ENCODE measurements around the gene CDT1. TPM values are rescaled to one million over a fixed set of nuclear protein-coding genes. Genes with fewer than 3 reads are reported as not detected.
A peak's percentile ranks its signal among the peaks of the same experiment; 100 is the strongest.

CDT1 gene
- total RNA-seq, 1 experiment from 2014 or later, result 154 TPM

DNA sequence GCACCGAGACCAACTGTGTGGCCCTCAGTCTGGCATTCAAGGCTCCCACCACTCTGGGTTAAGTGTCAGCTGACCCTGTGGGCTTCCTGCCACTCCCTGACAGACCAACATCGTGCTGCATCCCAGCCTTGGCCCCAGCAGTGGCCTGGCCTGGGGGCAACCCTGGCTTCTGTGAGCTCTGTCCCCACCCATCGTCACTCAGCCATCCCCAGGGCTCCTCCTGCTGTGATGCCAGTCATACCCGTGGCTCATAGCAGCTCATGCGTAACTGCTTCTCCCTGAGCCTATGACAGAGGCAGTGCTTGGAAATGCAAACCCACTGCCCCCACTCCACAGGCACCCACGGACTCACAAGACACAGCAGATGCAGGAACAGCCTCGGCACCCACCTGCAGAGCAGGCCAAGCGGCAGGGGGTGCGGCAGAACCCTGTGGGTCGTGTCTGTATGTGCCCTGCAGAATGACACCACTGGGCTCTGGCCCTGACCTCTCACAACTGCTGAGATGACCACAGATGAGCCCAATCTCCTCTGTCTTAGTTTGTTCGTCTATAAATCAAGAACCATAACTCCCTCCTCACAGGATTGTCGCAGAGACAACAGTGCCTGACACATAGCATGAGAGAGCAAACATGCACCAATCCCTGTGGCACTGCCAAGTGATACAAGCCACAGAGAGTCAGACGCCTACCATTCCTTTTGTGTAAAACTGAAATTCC is 45.2 kb upstream of the CDT1 start:
- DNase-seq (ENCODE audit: low spot score) (no peak), ATAC-seq (no peak)
- TF ChIP-seq, protein P1, sequence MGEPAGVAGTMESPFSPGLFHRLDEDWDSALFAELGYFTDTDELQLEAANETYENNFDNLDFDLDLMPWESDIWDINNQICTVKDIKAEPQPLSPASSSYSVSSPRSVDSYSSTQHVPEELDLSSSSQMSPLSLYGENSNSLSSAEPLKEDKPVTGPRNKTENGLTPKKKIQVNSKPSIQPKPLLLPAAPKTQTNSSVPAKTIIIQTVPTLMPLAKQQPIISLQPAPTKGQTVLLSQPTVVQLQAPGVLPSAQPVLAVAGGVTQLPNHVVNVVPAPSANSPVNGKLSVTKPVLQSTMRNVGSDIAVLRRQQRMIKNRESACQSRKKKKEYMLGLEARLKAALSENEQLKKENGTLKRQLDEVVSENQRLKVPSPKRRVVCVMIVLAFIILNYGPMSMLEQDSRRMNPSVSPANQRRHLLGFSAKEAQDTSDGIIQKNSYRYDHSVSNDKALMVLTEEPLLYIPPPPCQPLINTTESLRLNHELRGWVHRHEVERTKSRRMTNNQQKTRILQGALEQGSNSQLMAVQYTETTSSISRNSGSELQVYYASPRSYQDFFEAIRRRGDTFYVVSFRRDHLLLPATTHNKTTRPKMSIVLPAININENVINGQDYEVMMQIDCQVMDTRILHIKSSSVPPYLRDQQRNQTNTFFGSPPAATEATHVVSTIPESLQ (CRISPR knock-in tag; IDR thresholded peaks at IDR 0.05), result no peak
- no peak for TF ChIP-seq NFE2L1 (CRISPR knock-in tag; IDR thresholded peaks at IDR 0.05)
- no peak for TF ChIP-seq ZNF317 (CRISPR knock-in tag; IDR thresholded peaks at IDR 0.05; ENCODE audit: borderline replicate concordance, low read depth)
- no peak for TF ChIP-seq ETV6 (CRISPR knock-in tag; IDR thresholded peaks at IDR 0.05)
- TF ChIP-seq, protein P2, sequence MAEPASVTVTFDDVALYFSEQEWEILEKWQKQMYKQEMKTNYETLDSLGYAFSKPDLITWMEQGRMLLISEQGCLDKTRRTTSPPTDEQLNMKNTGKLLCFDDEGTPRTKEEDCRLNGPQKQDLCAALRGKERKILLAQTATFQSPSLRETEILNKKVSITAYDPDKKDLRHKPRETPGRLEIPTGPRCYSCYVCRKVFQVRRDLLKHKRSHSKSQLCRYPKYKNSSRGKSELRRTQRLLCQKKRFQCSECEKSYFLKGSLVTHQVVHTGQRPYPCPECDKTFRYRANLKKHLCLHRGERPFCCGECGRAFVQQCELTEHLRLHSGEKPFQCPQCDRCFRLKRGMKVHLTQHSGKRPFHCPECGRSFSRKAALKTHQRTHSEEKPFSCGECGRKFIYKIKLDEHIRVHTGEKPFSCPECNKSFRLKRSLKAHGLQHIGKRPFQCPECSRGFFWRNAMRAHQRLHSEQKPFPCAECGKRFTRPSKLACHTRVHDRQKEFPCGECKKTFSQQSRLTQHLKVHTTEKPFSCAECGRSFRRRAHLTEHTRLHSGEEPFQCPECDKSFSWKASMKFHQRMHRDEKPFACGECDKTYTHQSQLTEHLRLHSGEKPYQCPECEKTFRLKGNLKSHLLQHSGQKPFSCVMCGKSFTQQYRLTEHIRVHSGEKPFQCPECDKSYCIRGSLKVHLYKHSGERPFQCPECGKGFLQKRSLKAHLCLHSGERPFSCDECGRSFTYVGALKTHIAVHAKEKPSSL (CRISPR knock-in tag; conservative IDR thresholded peaks at IDR 0.05), result no peak
- no peak for TF ChIP-seq GRHL2 (CRISPR knock-in tag; IDR thresholded peaks at IDR 0.05; ENCODE audit: insufficient replicate concordance, severe bottlenecking)
- CTCF ChIA-PET, result interaction anchor here (0.9 to 9.0 kb wide), 12 partner anchors 8 to 99 kb away, joined by 3 to 185 read pairs (median 8); partner anchors contain the start of gene PIEZO1
- Mint-ChIP-seq H3K4me3 (no peak overlapping the region), H3K27me3 (ENCODE audit: low read depth) (no peaks in the 10 kb centered on the region), H3K4me1 (peaks cover 25% of the 10 kb centered on the region), H3K9me3 (no peaks in the 10 kb centered on the region), H3K27ac (peak overlapping the region; percentile 33; the same call in 1 of the 2 replicates), H3K36me3 (no peaks in the 10 kb centered on the region)
- POLR2A ChIA-PET, result interaction anchor here (0.9 to 1.6 kb wide), 3 partner anchors 11 to 51 kb away, joined by 3 to 4 read pairs (median 4); no protein-coding TSS in a partner anchor

- TF ChIP-seq NR3C1 (CRISPR knock-in tag; conservative IDR thresholded peaks at IDR 0.05; ENCODE audit: low read depth) (no peak), CTCF (IDR thresholded peaks at IDR 0.05) (no peak), ZNF219 (CRISPR knock-in tag; IDR thresholded peaks at IDR 0.05; ENCODE audit: borderline replicate concordance) (no peak), TEAD4 (CRISPR knock-in tag; IDR thresholded peaks at IDR 0.05) (no peak), MAX (CRISPR knock-in tag; IDR thresholded peaks at IDR 0.05) (no peak), SP1 (CRISPR knock-in tag; conservative IDR thresholded peaks at IDR 0.05) (no peak), NFATC4 (CRISPR knock-in tag; IDR thresholded peaks at IDR 0.05) (no peak), SMAD3 (CRISPR knock-in tag; IDR thresholded peaks at IDR 0.05; ENCODE audit: borderline replicate concordance) (no peak), HMGA2 (CRISPR knock-in tag; IDR thresholded peaks at IDR 0.05) (no peak), ATF1 (CRISPR knock-in tag; IDR thresholded peaks at IDR 0.05) (no peak), RORB (CRISPR knock-in tag; IDR thresholded peaks at IDR 0.05) (no peak), FOXK1 (CRISPR knock-in tag; IDR thresholded peaks at IDR 0.05) (no peak), FOXP1 (CRISPR knock-in tag; IDR thresholded peaks at IDR 0.05; ENCODE audit: borderline replicate concordance) (no peak), PRRX2 (CRISPR knock-in tag; IDR thresholded peaks at IDR 0.05) (no peak)
- TF ChIP-seq, protein P3, sequence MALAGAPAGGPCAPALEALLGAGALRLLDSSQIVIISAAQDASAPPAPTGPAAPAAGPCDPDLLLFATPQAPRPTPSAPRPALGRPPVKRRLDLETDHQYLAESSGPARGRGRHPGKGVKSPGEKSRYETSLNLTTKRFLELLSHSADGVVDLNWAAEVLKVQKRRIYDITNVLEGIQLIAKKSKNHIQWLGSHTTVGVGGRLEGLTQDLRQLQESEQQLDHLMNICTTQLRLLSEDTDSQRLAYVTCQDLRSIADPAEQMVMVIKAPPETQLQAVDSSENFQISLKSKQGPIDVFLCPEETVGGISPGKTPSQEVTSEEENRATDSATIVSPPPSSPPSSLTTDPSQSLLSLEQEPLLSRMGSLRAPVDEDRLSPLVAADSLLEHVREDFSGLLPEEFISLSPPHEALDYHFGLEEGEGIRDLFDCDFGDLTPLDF (CRISPR knock-in tag; IDR thresholded peaks at IDR 0.05), result no peak
- TF ChIP-seq, protein P4, sequence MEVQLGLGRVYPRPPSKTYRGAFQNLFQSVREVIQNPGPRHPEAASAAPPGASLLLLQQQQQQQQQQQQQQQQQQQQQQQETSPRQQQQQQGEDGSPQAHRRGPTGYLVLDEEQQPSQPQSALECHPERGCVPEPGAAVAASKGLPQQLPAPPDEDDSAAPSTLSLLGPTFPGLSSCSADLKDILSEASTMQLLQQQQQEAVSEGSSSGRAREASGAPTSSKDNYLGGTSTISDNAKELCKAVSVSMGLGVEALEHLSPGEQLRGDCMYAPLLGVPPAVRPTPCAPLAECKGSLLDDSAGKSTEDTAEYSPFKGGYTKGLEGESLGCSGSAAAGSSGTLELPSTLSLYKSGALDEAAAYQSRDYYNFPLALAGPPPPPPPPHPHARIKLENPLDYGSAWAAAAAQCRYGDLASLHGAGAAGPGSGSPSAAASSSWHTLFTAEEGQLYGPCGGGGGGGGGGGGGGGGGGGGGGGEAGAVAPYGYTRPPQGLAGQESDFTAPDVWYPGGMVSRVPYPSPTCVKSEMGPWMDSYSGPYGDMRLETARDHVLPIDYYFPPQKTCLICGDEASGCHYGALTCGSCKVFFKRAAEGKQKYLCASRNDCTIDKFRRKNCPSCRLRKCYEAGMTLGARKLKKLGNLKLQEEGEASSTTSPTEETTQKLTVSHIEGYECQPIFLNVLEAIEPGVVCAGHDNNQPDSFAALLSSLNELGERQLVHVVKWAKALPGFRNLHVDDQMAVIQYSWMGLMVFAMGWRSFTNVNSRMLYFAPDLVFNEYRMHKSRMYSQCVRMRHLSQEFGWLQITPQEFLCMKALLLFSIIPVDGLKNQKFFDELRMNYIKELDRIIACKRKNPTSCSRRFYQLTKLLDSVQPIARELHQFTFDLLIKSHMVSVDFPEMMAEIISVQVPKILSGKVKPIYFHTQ (CRISPR knock-in tag; IDR thresholded peaks at IDR 0.05), result no peak
- TF ChIP-seq, protein P5, sequence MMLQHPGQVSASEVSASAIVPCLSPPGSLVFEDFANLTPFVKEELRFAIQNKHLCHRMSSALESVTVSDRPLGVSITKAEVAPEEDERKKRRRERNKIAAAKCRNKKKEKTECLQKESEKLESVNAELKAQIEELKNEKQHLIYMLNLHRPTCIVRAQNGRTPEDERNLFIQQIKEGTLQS (CRISPR knock-in tag; conservative IDR thresholded peaks at IDR 0.05), result no peak
- Mint-ChIP-seq H3K36me3 (no peaks in the 10 kb centered on the region), H3K4me3 (no peak overlapping the region), H3K27ac (peak overlapping the region; percentile 33; the same call in 1 of the 2 replicates), H3K4me1 (peaks cover 26% of the 10 kb centered on the region), H3K27me3 (ENCODE audit: low read depth) (no peaks in the 10 kb centered on the region), H3K9me3 (no peaks in the 10 kb centered on the region)
- ATAC-seq, result no peak
- ChIA-PET POLR2A (interaction anchor here (0.9 to 1.6 kb wide), 3 partner anchors 11 to 50 kb away, joined by 3 to 4 read pairs (median 4); no protein-coding TSS in a partner anchor), CTCF (interaction anchor here (0.8 to 9.0 kb wide), 14 partner anchors 10 to 122 kb away, joined by 3 to 185 read pairs (median 6); partner anchors contain the start of gene PIEZO1)
- DNase-seq (ENCODE audit: low spot score), result no peak
These were observed 44.7 kb upstream of the CDT1 start for GRCh38 chr16:88758944-88759244.

All from WTC11 (cell line).